ENCODE measurements around the gene CCL5.

GRCh38 chr17:35890774-35891155 is 10.6 kb upstream of the CCL5 start:
- TF ChIP-seq POLR2A (IDR thresholded peaks at IDR 0.05), result no peak
- TF ChIP-seq CTCF (IDR thresholded peaks at IDR 0.05), result no peak
